Erythroblast (primary cell): Measurements from ENCODE around the gene RTN4RL1.

ENCODE experiments used
- GATA1 ChIP-seq: IDR thresholded peaks from 2 replicates; pipeline ENCODE4 v1.6.1; 2011; ENCODE audit warnings: low read depth, mild to moderate bottlenecking, control low read depth, low read length, moderate library complexity
- POLR2A ChIP-seq: IDR thresholded peaks from 2 replicates; pipeline ENCODE4 v1.6.1; 2011; ENCODE audit warnings: mild to moderate bottlenecking, low read length

GRCh38 chr17:2057175-2057759, 32.1 kb upstream of the RTN4RL1 start:
- no peak for TF ChIP-seq POLR2A
- no peak for TF ChIP-seq GATA1
